NCI-H774 (cell line): ENCODE data around the gene ZBTB12.

ENCODE experiments used
- DNase-seq: peaks from one replicate; lab custom pipeline; 2025; lab: John Stamatoyannopoulos, UW

The ZBTB12 gene

GRCh38 chr6:31896856-31897611 lies 4.9 kb downstream of the ZBTB12 start:
- no peak for DNase-seq

- DNase-seq: no peak
Measured at GRCh38 chr6:31896493-31896855, 5.4 kb downstream of the ZBTB12 start.

GRCh38 chr6:31892821-31893220 lies 9.1 kb downstream of the ZBTB12 start:
- DNase-seq: no peak

- no peak for DNase-seq
Measured at GRCh38 chr6:31889331-31889972, 12.4 kb downstream of the ZBTB12 start.

GRCh38 chr6:31888276-31889258 lies 13.3 kb downstream of the ZBTB12 start:
- no peak for DNase-seq

GRCh38 chr6:31887173-31888007 lies 14.5 kb downstream of the ZBTB12 start:
- no peak for DNase-seq

GRCh38 chr6:31886541-31886991 lies 15.3 kb downstream of the ZBTB12 start:
- DNase-seq: no peak

- no peak for DNase-seq
Measured at GRCh38 chr6:31884528-31885035, 17.3 kb downstream of the ZBTB12 start.

GRCh38 chr6:31883676-31884075 lies 18.2 kb downstream of the ZBTB12 start:
- DNase-seq: no peak

- DNase-seq: no peak
Measured at GRCh38 chr6:31882344-31882743, 19.5 kb downstream of the ZBTB12 start.

- no peak for DNase-seq
Measured at GRCh38 chr6:31881136-31881859, 20.6 kb downstream of the ZBTB12 start.

- no peak for DNase-seq
Measured at GRCh38 chr6:31880616-31881015, 21.3 kb downstream of the ZBTB12 start.

GRCh38 chr6:31879901-31880300 lies 22.0 kb downstream of the ZBTB12 start:
- no peak for DNase-seq

GRCh38 chr6:31879143-31879542 lies 22.7 kb downstream of the ZBTB12 start:
- no peak for DNase-seq

- DNase-seq: no peak
Measured at GRCh38 chr6:31878726-31879125, 23.2 kb downstream of the ZBTB12 start, which contains the start of gene SLC44A4. SLC44A4 (minus strand) TSS chr6:31878997; CDS start chr6:31878980, 17 bp downstream.

GRCh38 chr6:31878222-31878621 lies 23.7 kb downstream of the ZBTB12 start:
- no peak for DNase-seq

- no peak for DNase-seq
Measured at GRCh38 chr6:31877651-31878161, 24.2 kb downstream of the ZBTB12 start.

- no peak for DNase-seq
Measured at GRCh38 chr6:31877125-31877650, 24.7 kb downstream of the ZBTB12 start.

- no peak for DNase-seq
Measured at GRCh38 chr6:31876357-31876756, 25.5 kb downstream of the ZBTB12 start.

- DNase-seq: no peak
Measured at GRCh38 chr6:31875877-31876276, 26.0 kb downstream of the ZBTB12 start.
